Anterior cingulate cortex (tissue), 58 donors: ENCODE results near the gene ITGAE.
A peak's percentile ranks its signal among the peaks of the same experiment; 100 is the strongest.

ENCODE experiments used
- DNase-seq, 58 donors: peaks; one replicate each; lab custom pipeline; 2025; lab: John Stamatoyannopoulos, UW

ITGAE gene

DNA sequence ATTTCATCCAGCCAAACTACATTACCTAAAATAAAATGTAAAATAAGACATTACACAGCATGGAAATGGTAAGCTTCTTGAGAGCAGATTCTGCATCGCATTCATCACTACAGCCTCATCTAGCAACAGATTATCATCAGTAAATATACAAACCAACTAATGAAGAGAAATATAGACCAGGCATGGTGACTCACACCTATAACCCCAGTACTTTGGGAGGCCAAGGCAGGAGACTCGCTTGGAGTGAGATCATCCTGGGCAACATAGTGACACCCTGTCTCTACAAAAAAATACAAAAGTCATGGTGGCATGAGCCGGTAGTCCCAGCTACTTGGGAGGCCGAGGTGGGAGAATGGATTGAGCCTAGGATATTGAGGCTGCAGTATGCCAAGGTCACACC lies 25.2 kb upstream of the ITGAE start:
- no peak for DNase-seq

DNA sequence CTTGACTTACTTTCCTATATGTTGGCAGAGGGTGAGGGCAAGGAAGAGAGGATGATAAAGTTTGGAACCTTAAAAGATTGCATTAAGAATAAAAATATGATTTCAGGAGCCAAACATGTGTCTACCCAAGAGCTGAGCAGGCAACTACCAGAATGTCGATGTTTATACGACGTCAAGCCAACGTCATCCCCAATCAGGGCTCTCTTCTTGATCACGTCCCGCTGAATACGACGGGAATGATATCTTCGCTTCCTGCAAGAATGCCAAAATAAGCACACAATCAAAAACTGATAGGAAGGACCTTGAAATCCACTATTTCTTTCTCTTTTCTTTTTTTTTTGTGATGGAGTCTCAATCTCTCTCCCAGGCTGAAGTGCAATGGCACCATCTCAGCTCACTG lies 20.1 kb upstream of the ITGAE start:
- DNase-seq: no peak

DNA sequence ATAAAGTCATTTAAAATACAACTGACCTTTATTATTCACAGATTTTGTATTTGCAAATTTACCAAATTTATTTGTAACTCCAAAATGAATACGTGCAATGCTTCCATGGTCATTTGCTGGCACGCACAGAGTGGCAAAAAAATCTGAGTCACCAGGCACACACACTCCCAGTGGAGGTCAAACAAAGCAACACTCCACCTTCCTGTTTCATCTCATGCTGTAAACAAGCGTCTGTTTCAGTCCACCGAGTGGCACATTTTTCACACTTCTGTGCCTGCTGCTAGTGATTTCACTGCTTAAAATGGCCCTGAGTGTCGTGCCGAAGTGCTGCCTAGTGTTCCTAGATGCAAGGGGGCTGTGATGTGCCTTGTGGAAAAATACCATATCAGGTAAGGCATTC lies 17.8 kb upstream of the ITGAE start:
- DNase-seq: peak in 2 of 58 donors; percentile 13 to 25

DNA sequence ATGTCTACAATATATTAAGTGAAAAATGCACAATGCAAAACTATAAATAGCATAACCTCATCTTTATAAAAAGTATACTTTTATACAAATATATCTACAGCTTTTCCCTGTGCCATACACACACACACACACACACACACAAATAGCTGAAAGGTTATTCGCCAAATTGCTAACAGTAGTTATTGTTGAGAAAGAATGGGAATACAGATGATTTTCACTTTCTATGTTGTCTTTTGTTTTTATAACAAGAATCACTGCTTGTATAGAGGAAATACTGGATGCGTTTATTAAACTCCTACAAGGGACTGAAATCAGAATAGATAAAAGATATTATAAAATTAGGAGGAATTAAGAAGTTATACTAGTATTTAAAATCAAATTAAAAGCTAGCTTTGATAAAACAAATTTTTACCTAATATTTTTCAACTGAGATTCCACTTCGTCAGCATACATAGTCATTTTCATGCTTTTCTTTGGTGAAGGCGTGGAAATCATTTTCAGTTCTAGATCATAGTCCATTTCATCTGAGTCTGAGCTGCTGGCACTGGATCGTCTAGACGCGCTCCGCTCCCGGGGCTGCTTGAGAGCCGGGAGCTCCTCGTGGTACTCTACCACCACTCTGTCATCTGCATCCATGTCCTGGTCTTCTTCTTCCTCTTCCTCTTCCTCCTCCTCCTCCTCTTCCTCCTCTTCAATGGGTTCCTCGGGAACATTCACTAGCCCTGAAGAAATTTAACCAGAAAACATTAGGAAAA lies 17.0 kb upstream of the ITGAE start:
- DNase-seq: peak in 3 of 58 donors; percentile 15 to 23 (median 18)

DNA sequence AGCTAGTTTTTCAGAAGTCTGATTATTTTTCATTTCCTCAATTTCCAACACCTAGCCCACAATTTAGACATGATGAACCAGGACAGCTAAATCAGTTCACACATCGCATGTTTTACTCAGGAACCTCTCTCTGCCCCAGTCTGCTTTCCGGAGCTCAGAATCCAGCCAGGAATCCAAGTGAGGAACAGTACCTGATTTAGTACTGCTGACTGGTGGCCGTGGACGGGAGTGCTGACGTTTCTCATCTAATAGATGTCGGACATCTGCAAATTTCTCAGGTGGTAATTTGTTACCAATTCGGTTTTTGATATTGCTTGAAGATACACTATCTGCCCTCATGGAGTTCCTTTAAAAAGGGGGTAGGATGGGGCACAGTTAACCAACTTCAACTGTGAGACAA lies 14.9 kb upstream of the ITGAE start:
- DNase-seq: no peak

DNA sequence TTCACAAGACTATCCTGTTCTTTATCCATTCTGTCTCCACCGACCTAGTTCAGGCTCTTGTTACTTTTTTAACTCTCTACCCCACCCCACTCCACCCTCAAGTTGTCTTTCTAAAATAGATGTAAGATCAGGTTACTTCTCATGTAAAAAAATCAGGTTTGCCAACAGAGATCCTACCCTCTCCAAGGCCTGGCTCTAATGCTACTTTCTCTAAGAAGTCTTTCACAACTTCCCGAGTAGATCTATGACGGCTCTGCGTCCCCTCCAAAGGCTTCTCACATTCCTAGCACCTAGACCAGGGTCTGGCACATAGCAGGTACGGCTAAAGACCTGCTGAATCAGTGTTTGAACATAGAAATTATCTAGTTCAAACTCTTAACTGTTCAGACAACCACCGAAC lies 14.1 kb upstream of the ITGAE start:
- no peak for DNase-seq

DNA sequence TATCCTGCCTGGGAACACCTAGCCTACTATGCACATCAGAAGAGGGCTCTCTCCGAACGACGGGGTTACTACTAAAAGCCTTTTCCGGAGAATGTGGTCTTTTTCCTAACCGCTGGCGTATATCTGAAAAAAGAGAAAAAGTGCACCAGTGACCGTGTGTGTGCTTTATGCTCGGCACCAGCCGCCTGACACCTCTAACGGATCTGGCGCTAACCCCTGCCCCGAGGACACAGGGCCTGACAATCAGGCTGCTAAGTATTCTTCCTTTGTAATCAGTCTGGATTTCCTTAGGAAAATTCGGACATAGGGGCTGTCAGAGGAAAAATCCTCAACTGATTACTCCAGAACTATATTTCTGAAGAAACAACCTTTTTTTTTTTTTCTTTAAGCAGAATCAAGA lies 13.4 kb upstream of the ITGAE start:
- no peak for DNase-seq

DNA sequence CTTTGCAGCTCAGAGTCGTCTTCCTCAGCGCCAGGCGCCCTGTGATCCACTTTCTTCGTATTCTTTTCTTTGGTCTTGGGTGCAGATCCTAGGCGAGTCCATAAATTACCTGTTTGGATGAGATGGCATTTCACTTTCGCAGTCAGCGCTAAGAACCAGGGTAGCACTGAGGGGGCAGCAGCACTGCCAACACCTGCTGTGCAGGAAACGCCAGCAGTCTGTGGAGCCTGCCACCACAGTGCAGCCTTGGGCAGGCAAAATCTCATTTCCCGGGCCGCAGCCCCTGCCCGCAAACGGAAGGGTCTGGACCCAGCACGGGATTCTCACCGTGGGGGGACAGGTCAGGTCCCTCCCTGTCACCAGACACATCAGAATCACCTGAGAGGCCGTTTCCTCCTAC lies 12.2 kb upstream of the ITGAE start:
- no peak for DNase-seq

DNA sequence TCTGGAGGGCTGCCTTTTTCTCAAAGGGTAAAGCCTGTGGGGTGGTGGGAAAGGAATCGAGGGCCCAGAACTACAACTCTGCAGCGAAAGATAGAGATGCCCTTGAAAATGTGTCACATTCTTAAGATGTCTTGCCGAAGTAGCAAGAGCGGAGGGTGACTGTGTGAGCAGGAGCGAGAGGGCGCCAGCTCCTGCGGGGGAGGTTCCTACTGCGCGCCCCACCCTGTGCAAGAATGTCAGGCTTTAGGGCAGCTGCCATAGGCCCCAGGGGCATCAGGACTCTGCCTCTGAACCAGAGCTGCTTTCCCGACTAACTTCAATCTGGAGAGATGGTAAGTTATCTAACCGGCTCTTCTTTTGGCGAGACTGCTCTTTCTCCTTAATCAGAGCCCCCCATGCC lies 11.8 kb upstream of the ITGAE start:
- no peak for DNase-seq

DNA sequence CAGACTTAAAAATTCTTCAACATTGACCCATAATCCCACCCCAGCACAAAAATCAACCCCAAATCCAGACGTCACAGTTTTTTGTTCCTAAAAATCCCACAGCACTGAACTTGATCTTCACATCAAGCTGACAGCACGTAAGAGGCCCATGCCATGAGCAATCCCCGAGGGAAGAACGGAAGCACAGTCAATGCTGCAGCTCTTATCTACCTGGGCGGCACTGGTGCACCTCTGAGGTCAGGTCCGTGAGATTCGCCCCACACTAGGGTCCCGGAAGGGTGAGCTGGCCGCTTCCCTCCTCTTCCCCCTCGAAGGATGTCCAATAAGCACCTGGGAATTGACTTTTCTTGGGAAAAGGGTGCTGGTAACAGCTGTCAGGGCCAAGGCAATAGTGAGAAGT lies 11.3 kb upstream of the ITGAE start:
- DNase-seq: no peak

DNA sequence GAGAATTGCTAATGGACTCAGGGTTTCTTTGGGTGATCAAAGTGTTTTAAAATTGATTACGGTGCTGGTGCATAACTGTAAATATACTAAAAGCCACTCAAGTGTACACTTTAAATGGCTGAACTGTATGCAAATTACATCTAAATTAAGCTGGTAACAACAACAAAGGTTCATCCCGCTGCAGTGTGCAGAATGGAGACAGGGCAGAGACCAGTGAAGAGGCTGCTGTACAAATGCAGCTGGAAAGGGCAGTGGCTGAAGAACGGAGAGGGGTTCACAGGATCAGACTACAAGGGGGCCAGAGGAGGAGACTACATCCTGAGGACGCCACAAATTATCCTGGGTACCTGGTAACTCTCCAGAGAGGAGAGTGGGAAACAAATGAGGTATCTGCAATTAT lies 9.0 kb upstream of the ITGAE start:
- no peak for DNase-seq

DNA sequence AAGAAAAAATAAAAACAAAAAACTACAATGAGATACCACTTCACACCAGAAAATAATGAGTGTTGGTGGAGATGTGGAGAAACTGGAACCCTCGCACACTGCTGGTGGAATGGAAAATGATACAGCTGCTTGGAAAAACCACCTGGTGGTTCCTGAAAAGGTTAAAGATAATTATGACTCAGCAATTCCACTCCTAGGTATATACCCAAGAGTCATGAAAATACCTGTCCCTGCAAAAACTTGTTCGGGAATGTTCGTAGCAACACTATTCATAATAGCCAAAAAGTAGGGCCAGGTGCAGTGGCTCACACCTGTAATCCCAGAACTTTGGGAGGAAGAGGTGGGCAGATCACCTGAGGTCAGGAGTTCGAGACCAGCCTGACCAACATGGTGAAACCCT lies 8.1 kb upstream of the ITGAE start:
- no peak for DNase-seq

DNA sequence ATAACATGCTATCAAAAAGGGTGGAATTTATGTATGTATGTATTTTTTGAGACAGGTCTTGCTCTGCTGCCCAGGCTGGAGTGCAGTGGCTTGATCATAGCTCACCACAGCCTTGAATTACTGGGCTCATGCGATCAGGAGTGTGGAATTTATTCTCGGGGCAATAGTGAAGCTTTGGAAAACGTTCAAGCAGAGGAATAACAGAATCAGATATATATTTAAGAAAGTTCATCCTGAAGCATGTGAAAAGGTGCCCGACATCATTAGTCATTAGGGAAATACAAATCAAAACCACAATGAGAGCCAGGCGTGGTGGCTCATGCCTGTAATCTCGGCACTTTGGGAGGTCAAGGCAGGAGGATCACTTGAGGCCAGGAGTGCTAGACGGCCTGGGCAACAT lies 7.7 kb upstream of the ITGAE start:
- no peak for DNase-seq

DNA sequence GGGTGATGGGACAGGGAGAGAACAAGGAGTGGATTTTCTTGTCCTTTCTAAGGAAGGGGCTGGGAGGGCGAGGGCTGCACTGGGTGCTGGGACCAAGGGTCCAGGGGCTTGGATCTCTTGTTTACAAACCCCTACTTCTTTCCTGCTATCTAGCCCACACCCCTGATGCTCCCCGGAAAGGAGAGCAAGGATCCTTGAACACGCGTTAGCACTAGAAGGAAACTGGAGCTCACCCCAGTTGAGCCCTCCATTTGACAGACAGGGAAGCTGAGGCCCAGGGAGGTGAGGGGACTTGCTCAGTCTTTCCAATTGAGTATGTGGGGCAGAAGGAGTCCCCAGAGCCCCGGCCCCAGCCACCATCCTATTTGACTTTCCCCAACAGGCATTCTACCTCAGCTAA lies 4.6 kb upstream of the ITGAE start:
- no peak for DNase-seq

DNA sequence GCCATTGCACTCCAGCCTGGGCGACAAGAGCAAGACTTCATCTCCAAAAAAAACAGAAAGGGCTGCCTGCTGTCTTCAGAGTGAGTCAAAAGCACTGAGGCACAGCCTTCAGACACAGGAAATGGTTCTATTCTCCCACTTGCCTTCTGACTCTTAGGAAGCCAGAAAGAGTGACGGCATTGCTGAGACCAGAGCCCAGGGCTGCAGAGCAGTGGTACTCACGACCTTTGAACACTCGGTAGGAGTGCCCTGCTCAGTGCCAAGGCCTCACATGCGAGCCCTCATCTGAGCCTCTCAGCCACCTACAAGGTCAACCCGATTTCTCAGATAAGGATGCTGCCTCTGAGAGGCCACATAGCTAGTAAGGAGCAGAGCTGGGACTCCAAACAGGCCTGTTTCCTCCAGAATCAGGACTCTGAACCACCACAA lies 3.5 kb upstream of the ITGAE start:
- DNase-seq: no peak

DNA sequence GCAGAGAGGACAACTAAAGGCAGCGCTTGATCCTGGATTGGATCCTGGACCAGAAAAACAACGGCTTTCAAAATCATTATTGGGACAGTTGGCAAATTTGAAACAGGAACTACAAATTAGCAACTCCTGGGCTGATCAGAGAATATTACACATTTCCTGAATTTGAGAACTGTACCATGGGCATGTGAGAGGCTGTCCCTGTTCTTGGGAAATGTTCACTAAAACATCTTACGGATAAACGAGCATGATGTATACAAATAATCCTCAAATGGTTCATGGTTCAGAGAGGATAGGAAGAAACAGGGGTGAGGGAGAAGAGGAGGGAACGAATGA lies 2.3 kb upstream of the ITGAE start:
- DNase-seq: no peak

DNA sequence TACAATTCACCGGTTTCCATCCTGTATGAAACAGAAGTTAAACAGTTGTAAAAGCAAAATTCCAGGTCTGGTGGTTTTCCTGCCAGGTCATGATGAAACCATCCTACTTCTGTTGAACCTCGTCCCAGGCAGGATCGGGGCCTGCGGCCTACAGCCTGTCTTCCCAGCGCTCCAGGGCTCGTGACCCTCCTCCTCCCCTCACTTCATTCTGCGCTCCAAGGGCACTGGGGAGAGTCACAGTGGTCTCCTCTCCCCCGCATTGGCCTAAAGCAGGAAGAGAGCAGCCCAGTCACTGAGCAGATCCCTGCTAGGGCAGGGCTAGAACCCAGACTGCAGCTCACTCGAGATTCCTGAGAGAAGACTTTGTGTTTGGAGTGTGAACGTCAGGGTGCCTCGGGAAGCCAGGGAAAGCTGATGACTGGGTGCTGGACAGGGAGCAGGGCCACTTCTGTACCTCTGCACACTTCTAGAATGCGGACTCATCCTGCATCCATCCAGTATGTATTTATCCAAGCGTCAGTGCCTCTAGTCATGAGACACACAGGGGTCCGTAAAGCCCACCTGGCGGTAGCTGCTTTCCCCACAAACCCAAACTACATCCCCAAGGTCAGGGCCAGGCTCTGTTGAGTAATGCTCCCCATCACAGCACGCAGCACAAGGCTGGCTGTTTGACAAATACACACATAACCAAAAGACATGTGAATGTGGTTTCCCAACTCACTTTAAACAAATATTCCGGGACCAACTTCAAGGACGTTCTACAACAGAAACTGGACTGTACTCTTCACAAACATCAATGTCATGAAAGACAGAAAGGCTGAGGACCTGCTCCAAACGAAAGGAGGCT lies 1.7 kb upstream of the ITGAE start:
- no peak for DNase-seq

DNA sequence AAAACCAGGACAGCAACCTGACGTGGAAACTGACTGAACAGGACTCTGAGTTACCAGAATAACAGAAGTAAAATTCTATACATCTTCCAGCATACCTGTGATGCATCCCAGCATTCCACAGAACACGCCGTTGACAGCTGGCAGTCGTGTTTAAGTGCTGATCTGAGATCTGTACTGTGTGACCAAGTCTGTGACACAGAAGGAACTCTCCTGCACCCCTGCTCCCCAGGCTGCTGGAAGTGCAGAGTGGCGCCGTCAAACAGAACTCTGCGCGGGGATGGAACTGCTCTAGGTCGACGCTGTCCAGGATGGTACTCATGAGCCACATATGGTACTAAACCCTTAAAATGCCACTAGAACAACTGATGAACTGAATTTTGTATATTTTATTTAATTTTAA lies 804 bp upstream of the ITGAE start:
- no peak for DNase-seq

DNA sequence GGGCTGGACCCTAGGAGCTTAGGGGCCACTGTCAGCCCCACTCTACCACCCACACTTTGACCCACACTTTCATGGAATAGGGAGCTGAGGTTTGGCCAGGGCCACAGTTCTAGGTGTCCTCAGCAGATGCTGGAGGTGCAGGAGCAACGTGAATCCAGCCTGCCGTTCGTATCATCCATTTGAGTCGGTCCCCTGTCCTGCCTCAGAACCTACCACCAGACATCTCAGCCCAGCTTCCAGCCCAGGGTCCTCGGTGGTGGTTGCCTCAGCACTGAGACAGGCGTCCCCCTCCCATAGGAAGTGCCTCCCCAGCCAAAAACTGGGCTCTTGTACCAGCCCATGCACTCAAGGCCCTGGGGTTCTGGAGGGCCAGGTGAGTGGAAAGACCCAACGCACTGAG lies 359 bp upstream of the ITGAE start:
- no peak for DNase-seq

DNA sequence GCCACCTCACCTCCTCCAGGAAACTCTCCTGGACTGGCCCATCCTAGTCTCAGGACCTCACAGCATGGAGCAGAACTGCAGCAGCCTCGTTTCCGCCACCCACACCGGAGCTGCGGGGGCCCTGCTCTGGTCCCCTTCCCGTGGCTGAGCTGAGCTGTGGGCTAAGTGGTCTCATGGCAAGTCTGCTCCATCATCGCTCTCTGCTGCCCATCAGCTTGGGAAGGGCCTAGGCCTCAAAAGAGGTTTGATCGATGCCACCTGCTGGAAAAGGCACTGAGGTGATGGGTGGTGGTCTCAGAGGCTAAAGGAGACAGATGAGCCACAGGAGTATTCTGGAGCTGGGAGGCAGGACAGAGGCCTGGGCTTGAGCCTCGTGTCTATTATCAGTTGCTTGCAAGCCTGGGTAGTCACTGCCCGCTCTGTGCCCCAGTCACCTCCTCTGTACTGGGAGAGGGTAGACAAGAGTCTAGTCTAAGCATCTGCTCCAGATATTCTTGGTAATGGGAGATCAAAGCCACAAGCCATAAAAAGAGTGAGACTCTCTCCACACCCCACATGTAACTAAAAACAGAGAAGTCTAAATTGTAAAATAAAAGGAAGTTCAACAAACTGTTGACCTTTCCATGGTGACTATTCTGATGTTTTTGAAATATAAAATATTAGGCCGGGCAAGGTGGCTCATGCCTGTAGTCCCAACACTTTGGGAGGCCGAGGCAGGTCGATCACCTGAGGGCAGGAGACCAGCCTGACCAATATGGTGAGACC lies 1.6 kb downstream of the ITGAE start:
- no peak for DNase-seq
